ENCODE measurements around the gene MLXIP.

DNA sequence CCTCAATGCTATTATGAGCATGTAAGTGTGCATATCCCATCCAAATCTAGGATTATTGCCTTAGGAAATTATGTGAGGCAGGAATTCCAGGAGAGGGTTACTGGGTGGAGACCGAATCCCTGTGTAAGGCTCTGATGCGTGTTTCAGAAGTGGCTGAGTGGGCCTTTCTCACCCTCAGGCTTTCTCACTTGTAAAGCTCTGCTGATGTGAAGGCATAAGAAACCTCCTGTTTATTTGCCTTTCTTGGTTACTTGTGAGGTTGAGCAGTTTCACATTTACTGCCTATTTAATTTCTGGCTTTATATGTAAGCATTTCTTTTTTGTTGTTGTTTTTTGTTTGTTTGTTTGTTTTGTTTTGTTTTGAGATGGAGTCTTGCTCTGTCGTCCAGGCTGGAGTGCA is 84.4 kb downstream of the MLXIP start:
- TF ChIP-seq POLR2A (IDR thresholded peaks at IDR 0.05) = no peak
- no peak for TF ChIP-seq POLR2AphosphoS5 (IDR thresholded peaks at IDR 0.05; ENCODE audit: insufficient read depth in 1 of 2, low read depth in 1 of 2)
- TF ChIP-seq, protein P1, sequence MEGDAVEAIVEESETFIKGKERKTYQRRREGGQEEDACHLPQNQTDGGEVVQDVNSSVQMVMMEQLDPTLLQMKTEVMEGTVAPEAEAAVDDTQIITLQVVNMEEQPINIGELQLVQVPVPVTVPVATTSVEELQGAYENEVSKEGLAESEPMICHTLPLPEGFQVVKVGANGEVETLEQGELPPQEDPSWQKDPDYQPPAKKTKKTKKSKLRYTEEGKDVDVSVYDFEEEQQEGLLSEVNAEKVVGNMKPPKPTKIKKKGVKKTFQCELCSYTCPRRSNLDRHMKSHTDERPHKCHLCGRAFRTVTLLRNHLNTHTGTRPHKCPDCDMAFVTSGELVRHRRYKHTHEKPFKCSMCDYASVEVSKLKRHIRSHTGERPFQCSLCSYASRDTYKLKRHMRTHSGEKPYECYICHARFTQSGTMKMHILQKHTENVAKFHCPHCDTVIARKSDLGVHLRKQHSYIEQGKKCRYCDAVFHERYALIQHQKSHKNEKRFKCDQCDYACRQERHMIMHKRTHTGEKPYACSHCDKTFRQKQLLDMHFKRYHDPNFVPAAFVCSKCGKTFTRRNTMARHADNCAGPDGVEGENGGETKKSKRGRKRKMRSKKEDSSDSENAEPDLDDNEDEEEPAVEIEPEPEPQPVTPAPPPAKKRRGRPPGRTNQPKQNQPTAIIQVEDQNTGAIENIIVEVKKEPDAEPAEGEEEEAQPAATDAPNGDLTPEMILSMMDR (IDR thresholded peaks at IDR 0.05) = no peak
